KOPT-K1 (cell line): ENCODE results near the gene SAA4.
"Not testable (repeated sequence)": the region's sequence is repeated elsewhere in the genome, so short reads cannot be mapped to it uniquely, and the experiment has no call there.

Experiments used
- H3K27ac ChIP-seq: fragments of 200-600 bp; sonication (generic); 2 replicates; pipeline ENCODE4 v1.5.1; 2016; ENCODE audit warnings: antibody characterized with exemption, mild to moderate bottlenecking, low read depth, low read length; ENCODE audit not compliant: poor library complexity, severe bottlenecking
- H3K36me3 ChIP-seq: fragments of 200-600 bp; sonication (generic); 2 replicates; pipeline ENCODE4 v1.5.1; 2017; ENCODE audit warnings: antibody characterized with exemption, mild to moderate bottlenecking, low read length, moderate library complexity; ENCODE audit not compliant: insufficient read depth
- H3K9me3 ChIP-seq: fragments of 200-600 bp; sonication (generic); 2 replicates; pipeline ENCODE4 v1.5.1; 2017; ENCODE audit warnings: antibody characterized with exemption, low read length, mild to moderate bottlenecking; ENCODE audit not compliant: insufficient read depth, poor library complexity, severe bottlenecking

SAA4 gene

DNA sequence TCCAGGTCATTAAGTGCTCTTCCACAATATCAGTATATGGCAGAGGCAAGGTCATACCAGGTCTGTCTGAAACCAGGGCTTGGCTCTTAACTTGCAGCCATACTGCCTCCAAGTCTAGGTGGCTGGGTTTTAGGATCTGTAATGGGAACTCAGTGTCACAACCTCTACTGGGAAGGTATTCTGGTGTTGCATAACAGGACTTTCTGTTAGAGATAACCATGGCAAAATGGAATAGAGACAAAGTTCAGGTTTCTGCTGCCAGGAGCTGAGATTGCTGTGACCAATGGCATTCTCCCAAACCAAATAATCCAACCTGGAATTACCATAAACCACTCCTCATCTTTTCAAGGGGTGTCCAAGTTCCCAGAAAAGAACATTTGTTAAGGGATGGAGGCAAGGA lies 22.7 kb upstream of the SAA4 start:
- Histone ChIP-seq H3K36me3 (no peaks in the 10 kb centered on the region), H3K27ac (no peak overlapping the region), H3K9me3 (no peaks in the 10 kb centered on the region)

DNA sequence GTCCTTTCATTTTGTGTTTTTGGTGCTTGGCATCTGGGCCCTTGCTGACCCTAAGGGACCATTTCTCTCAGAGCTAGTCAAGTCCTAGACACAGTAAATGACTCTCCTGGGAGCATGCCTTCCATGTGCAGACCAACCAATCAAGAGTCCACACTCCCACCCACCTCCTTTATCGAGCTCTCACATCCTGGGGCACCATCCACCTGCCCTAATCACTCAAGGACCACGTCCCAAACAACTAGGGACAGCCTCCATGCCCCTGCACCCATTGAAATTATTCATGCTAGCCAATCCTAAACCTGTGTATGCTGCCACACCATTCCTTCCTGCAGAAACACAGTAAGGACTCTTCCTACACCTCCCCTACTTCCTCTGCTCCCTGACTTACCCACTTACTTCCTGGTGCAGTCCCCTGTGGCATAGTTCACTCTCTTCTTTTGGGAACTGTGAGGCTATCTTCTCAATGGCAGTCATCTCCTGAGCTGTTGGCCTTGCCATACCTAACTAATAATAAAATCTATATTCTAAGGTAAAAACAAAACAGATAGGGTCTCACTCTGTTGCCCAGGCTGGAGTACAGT lies 18.3 kb upstream of the SAA4 start:
- Histone ChIP-seq H3K36me3 (no peaks in the 10 kb centered on the region), H3K9me3 (no peaks in the 10 kb centered on the region), H3K27ac (no peak overlapping the region)

- Histone ChIP-seq H3K27ac (no peak overlapping the region), H3K36me3 (no peaks in the 10 kb centered on the region), H3K9me3 (no peaks in the 10 kb centered on the region)
Observed at GRCh38 chr11:18253778-18254338, 17.3 kb upstream of the SAA4 start.

DNA sequence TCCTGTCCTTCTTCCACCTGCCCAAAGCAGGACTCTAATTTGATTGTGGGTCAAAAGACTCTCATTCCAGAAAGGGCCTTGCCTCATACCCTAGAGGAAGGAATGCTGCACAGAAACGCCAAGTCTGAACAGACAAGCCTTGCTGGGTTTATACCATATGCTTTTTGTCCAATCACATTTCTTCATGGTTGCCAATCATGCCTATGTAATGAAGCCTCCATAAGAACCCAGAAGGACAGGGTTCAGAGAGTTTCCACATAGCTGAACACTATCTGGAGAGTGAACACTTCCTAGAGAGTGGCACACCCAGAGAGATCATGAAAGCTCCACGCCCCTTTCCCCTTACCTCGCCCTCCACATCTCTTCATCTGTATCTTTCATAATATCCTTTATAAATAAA lies 16.6 kb upstream of the SAA4 start:
- no peaks in the 10 kb centered on the region for H3K36me3 ChIP-seq
- no peak overlapping the region for H3K27ac ChIP-seq
- H3K9me3 ChIP-seq: no peaks in the 10 kb centered on the region

GRCh38 chr11:18248561-18248960 lies 12.0 kb upstream of the SAA4 start, which contains the start of gene SAA2:
SAA2 (minus strand) TSS chr11:18248668; CDS start chr11:18248011, 657 bp downstream.
- Histone ChIP-seq H3K9me3 (no peaks in the 10 kb centered on the region), H3K36me3 (no peaks in the 10 kb centered on the region), H3K27ac (no peak within 1 kb of the TSS)

GRCh38 chr11:18247191-18247581 lies 10.6 kb upstream of the SAA4 start:
- not testable (repeated sequence) for H3K27ac ChIP-seq, H3K9me3 ChIP-seq, H3K36me3 ChIP-seq

DNA sequence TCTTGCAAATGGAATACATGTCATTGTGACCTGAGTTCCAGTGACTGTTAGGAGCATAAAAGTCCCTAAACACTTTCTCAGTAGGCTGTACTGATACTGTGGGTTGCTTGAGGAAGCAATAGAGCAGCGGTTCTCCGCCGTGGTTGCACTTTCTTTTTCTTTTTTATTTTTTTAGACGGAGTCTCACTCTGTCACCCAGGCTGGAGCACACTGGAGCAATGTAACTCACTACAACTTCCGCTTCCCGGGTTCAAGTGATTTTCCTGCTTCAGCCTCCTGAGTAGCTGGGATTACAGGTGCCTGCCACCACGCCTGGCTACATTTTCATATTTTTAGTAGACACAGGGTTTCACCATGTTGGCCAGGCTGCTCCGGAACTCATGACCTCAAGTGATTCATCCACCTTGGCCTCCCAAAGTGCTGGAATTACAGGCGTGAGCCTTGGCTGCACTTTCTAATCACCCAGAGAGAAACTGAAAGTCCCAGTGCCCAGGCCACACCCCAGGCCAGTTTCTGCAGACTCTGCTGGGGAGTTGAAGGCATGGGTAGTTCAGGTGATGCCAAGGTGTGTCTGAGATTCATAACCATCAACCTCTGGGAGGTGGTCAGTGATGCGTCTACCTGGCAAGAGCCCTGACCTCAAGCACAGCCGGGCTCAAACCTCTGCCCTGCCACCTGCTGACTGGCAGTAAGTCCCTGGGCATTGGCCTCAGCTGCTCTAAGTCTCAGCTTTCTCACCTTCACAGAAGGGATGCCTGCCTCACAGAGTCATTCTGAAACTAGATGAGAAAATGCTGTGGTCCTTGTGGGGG lies 10.0 kb upstream of the SAA4 start:
- not testable (repeated sequence) for H3K27ac ChIP-seq, H3K36me3 ChIP-seq, H3K9me3 ChIP-seq

- Histone ChIP-seq H3K36me3 (no peaks in the 10 kb centered on the region), H3K27ac (no peak overlapping the region), H3K9me3 (no peaks in the 10 kb centered on the region)
Observed at GRCh38 chr11:18245396-18245795, 8.8 kb upstream of the SAA4 start.

DNA sequence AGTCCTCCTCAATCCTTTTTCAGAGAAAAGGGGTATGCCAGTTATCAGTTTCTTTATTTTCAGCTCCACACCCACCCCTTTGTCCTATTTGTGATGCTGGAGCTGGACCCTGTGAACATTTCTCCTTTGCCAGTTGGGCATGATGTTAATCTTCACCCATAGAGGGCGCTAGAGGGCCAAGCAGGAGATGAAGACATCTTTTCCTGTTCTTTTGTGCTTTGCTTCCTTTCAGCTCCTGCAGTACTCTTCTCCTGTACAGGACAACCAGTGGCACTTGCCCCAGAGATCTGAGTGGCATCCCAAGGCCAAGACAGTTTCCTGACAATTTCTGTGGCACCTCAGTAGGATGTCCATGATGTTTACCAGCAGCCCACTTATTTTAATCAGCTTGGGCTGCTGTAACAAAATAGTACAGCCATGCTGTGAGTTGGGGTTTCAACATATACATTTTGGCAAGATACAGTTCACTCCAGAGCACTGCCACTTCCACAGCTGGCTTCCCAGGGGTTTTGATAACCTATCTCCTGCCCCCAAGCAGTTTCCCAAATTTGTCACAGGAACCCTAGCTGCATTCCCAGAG lies 7.3 kb upstream of the SAA4 start:
- Histone ChIP-seq H3K9me3 (no peaks in the 10 kb centered on the region), H3K27ac (no peak overlapping the region), H3K36me3 (no peaks in the 10 kb centered on the region)

- no peaks in the 10 kb centered on the region for H3K9me3 ChIP-seq
- H3K36me3 ChIP-seq: no peaks in the 10 kb centered on the region
- H3K27ac ChIP-seq: no peak overlapping the region
Observed at GRCh38 chr11:18239655-18240054, 3.1 kb upstream of the SAA4 start.

DNA sequence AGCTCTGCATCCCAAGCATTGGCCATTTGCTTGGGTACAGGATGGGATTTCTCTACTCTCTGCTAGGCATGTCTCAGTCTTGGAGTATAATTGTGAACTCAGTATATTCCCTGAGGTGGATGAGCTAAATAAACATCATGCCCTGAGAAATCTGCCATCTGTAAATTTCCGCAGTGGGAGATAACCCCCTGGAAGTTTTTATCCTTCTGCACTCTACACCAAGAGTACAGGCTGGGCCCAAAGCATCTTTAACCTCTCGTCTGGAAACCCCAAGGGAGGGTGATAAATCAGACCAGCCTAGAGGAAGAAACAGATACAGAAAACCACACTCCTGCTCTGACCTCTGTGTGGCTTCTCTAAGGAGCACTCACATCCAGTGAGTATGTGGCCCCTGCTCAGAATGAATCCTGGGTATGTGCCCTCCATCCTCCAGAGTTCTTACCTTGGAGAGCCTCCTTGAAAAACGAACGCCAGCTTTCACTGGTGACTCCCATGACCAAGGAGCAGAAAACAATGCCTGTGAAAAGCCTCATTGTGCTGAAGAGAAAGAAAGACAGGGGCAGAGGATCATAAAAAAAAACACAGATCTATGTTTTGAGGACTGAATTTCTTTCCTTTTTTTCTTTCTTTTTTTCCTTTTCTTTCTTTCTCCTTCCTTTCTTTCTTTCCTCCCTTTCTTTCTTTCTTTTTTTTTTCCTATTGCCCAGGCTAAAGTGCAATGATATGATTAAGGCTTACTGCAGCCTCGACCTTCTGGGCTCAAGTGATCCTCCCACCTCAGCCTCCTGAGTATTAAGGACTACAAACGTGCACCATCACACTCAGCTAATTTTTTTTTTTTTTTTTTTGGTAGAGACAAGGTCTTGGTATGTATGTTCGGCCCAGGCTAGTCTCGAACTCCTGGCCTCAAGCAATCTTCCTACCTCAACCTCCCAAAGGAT lies 938 bp downstream of the SAA4 start:
- Histone ChIP-seq H3K9me3 (no peaks in the 10 kb centered on the region), H3K36me3 (no peaks in the 10 kb centered on the region), H3K27ac (no peak overlapping the region)

DNA sequence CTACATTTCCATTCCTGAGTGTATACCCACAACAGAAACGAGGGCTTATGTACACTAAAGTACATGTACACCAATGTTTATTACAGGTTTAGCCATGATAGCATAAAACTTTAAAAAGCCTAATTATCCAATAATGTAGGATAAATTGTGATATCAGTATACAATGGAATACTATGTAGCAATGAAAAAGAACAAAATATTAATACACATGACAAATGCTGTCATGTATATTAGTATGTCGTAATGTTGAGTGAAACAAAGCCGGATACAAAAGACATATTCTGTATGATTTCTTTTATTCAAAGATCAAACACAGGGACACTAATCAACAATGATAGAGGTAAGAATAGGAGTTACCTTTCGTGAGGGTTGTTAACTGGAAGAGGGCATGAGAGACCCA lies 2.7 kb downstream of the SAA4 start:
- Histone ChIP-seq H3K36me3 (no peaks in the 10 kb centered on the region), H3K9me3 (no peaks in the 10 kb centered on the region), H3K27ac (no peak overlapping the region)

GRCh38 chr11:18230859-18231258 lies 5.7 kb downstream of the SAA4 start:
- Histone ChIP-seq H3K27ac (no peak overlapping the region), H3K9me3 (no peaks in the 10 kb centered on the region), H3K36me3 (no peaks in the 10 kb centered on the region)

DNA sequence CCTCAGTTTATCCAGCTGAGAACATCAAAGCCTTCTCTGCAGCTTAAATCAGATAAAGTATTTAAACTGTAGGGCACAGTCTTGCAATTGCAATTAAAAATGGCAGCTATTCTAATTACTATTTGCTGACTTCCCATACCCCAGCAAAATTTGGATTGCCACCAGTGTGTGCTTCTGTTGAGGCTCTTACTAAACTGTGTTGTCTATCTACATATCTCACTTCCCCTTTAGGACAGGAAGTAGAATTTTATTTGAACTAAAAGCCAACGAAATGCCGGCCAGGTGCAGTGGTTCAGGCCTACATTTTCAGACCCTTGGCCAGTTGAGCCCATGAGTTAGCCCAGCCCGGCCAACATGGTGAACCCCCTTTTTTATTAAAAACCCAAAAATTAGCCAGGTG lies 7.1 kb downstream of the SAA4 start:
- no peaks in the 10 kb centered on the region for H3K36me3 ChIP-seq
- H3K27ac ChIP-seq: no peak overlapping the region
- H3K9me3 ChIP-seq: no peaks in the 10 kb centered on the region

GRCh38 chr11:18225913-18226312 lies 10.7 kb downstream of the SAA4 start:
- Histone ChIP-seq H3K27ac (no peak overlapping the region), H3K9me3 (peaks cover 2% of the 10 kb centered on the region), H3K36me3 (no peaks in the 10 kb centered on the region)
